HG02884 (cell line): ENCODE measurements around the gene GEMIN5.

Experiments
- ATAC-seq: cut with Tn5 transposase; IDR thresholded peaks from one replicate; pipeline ENCODE4 v1.9.1; 2021; ENCODE audit warnings: mild to moderate bottlenecking, moderate library complexity; ENCODE audit not compliant: unreplicated experiment

The GEMIN5 gene

GRCh38 chr5:154850255-154851062, 87.6 kb downstream of the GEMIN5 start, which contains the start of gene FAXDC2:
Gene FAXDC2 (minus strand): TSS chr5:154850603. CDS start chr5:154838178, 12,425 bp downstream.
- ATAC-seq, result peak; percentile 88

- ATAC-seq, result no peak
These were observed 88.2 kb downstream of the GEMIN5 start for GRCh38 chr5:154849791-154850201.

- no peak for ATAC-seq
These were observed 88.7 kb downstream of the GEMIN5 start for GRCh38 chr5:154849264-154849785.

- no peak for ATAC-seq
These were observed 93.2 kb downstream of the GEMIN5 start for GRCh38 chr5:154844809-154845208.

GRCh38 chr5:154842689-154843530, 95.1 kb downstream of the GEMIN5 start:
- no peak for ATAC-seq

GRCh38 chr5:154841273-154841661, 96.7 kb downstream of the GEMIN5 start:
- ATAC-seq, result no peak

GRCh38 chr5:154840435-154841272, 97.4 kb downstream of the GEMIN5 start:
- ATAC-seq, result no peak
